Stomach (tissue), 4 donors: ENCODE results near the gene MYO1E.

Experiments used
- CTCF ChIP-seq, 7 experiments: fragments of 450-650 bp in 4 of 7; fragments of 200-600 bp in 3 of 7; sonication (generic) in 3 of 7; IDR thresholded peaks; one replicate each; pipeline ENCODE4 v1.5.1; 2016 to 2019; ENCODE audit warnings: antibody characterized with exemption in 7 of 7, control low read depth in 2 of 7, mild to moderate bottlenecking in 1 of 7
- POLR2A ChIP-seq, 4 donors: fragments of 450-650 bp; IDR thresholded peaks; one replicate each; pipeline ENCODE4 v1.6.1; 2016; ENCODE audit warnings: antibody characterized with exemption in 4 of 4, control low read depth in 2 of 4, mild to moderate bottlenecking in 1 of 4, moderate library complexity in 1 of 4

DNA sequence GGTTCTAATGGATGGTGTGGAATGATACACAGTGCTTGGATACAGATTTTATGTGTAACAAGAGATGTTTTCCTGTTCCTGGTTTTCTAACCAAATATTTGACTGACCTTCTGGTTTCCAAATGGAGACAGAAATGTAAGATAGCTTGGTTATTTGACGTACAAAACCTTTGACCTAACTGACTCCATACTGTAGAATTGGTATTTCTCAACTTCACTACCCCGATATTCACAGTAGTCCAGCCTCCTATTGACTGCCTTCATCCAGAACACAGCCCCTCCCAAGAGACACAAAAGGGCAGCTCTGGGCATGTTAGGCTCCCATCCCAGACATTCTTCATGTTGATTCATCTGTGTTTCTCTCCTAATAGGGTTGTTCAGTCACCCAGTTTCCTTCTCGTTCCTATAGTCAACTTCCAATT, 33.4 kb downstream of the MYO1E start:
- TF ChIP-seq POLR2A (IDR thresholded peaks at IDR 0.05) (no peak), CTCF (IDR thresholded peaks at IDR 0.05) (no peak)
